GM21515 (cell line): Measurements from ENCODE around the gene MEDAG.

Experiments used
- ATAC-seq: cut with Tn5 transposase; IDR thresholded peaks from one replicate; pipeline ENCODE4 v1.9.1; 2021; ENCODE audit not compliant: unreplicated experiment

Gene MEDAG

DNA sequence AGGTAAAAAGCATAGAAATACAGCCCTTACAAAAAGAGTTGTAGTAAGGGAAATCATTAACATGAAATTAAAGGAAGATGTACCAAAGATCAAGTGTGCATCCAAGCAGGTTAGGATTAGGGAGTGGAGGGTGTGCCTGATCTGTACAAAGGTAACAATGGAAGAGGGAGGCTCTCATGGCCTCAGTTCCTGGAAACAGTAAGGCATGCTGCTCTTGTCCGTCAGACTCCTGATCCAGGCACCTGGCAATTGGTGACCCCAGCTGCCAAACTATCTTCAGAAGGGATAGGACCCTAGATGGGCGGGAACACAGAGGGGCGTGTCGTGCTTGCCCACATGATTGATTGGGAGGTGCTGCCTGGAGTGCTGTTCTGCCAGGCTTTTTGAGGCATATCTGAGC is 30.9 kb downstream of the MEDAG start:
- ATAC-seq, result no peak

DNA sequence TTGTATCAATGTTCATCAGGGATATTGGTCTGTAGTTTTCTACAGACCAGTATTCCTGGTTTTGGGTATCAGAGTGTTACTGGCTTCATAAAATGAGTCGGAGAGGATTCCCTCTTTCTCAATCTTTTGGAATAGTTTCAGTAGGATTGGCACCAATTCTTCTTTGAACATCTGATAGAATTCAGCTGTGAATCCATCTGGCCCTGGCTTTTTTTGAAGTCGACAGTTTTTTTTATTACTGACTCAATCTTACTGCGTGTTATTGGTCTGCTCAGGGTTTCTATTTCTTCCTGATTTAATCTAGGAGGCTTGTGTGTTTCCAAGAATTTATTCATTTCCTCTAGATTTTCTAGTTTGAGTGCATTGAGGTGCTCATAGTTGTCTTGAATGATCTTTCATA is 37.8 kb downstream of the MEDAG start:
- no peak for ATAC-seq

DNA sequence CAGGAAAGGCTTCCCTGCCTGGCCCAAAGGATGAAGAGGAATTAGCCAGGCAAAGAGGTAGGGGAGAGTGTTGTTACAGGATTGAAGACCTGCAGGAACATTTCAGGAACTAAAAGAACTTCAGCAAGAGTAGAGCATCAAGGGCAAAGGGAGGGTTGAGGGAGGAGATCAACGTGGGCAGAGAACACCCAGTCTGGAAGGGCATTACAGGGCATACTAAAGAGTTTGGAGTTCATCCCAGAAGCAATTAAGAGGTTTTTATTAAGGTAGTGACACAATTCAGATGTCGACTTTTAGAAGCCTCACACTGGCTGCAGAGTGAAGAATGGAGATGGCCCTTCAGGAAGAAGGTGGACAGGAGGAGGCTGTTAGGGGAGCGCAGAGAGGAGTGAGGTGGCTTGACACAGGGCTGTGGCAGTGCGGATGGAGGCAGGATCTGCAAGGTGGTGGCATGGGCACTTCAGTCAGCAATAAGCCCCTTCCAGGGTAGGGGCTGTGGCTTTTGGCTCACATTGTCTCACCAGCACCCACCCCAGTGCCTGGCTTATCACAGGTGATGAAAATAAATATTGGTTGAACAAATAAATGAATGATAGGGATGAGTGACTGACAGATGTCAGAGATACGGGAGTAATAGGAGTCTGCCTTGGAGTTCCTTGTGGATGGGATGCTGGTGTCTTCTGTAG is 51.3 kb downstream of the MEDAG start:
- no peak for ATAC-seq

- ATAC-seq, result no peak
Measured at GRCh38 chr13:30959678-30960077, 53.6 kb downstream of the MEDAG start.

- ATAC-seq, result no peak
Measured at GRCh38 chr13:30963791-30964190, 57.7 kb downstream of the MEDAG start.

DNA sequence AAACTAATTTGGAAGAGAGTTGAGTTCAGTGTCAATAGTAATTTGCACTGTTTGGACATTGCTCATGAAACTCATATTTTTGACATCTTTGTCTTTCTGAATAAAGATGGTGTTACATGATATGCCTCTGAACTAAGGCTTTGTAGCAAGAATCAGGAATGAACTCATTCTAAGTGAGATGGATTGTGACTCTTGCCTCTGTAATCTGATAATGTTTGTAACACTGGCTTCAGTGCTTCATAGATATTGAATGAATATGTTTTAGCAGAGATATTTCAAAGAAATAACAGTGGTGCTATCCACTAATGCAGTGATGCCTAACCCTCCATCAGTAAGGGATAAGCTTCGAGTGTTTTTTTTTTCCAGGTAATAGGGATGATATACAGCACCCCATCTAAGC is 59.3 kb downstream of the MEDAG start:
- no peak for ATAC-seq

GRCh38 chr13:30966101-30966500 is 60.0 kb downstream of the MEDAG start:
- ATAC-seq, result no peak

DNA sequence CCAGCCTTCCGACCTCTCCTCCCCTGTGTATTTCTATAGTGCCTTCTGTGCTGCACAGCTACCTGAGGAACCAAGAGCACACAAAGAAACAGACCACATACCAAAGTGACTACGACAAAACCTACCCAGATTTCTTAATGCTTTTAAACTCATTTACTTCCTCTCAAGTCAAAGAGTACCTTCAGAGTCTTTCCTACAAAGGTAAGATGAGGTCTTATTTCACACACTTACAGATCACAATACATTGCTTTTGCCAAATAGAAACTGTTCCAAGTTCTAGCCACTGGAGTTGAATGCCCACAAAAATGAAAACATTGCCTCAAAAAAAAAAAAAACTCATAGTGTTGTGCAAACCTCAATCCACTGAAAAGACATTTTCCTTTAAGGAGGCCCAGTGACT is 62.8 kb downstream of the MEDAG start:
- no peak for ATAC-seq

DNA sequence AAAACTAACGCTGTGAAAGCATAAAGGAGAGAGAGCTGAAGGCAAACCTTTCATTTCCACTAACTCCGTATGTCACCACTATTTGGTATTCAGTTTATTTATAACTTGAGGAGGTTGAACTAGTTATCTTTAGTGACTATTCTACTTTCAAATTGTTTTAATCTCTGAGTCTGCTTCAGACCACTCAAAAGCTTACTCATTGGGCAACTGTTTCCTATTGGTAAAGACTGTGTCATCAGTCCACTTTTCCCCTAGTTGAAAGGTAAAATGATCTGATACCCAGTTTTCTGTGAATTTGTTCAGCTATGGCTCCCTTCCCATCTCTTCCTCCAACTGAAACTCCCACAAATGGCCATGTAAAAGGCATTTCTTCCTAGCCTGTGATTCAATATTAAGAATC is 65.5 kb downstream of the MEDAG start:
- ATAC-seq, result no peak

GRCh38 chr13:30972888-30973377 is 66.9 kb downstream of the MEDAG start:
- no peak for ATAC-seq

DNA sequence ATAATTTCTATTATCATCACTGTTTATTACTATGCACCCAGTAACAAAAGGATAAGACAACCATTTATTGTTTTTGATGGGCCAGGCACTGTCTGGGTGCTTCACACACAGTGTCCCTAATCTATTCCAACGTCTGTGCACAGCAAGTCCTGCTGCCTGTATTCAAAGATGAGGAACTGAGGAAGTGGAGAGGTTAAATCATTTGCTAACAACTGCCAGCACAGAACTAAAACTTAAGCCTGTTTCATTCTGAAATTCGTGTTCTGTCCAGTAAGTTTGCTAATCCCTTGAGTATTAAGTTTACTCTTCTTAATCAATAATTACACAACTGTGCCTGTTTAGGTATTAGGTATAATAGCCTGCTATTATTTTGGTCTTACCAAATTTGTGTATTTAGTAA is 68.3 kb downstream of the MEDAG start:
- no peak for ATAC-seq
